HG03139 (cell line): Measurements from ENCODE around the gene IL22RA2.
A peak's percentile ranks its signal among the peaks of the same experiment; 100 is the strongest.
"Not testable (repeated sequence)": the region's sequence is repeated elsewhere in the genome, so short reads cannot be mapped to it uniquely, and the experiment has no call there.

ENCODE experiments used
- ATAC-seq: cut with Tn5 transposase; IDR thresholded peaks from one replicate; pipeline ENCODE4 v1.9.1; 2021; ENCODE audit not compliant: unreplicated experiment

The IL22RA2 gene

GRCh38 chr6:137126875-137127485 lies 46.5 kb downstream of the IL22RA2 start:
- ATAC-seq, result no peak

- no peak for ATAC-seq
Measured at GRCh38 chr6:137123078-137123477, 50.4 kb downstream of the IL22RA2 start.

GRCh38 chr6:137122612-137123011 lies 50.8 kb downstream of the IL22RA2 start:
- no peak for ATAC-seq

DNA sequence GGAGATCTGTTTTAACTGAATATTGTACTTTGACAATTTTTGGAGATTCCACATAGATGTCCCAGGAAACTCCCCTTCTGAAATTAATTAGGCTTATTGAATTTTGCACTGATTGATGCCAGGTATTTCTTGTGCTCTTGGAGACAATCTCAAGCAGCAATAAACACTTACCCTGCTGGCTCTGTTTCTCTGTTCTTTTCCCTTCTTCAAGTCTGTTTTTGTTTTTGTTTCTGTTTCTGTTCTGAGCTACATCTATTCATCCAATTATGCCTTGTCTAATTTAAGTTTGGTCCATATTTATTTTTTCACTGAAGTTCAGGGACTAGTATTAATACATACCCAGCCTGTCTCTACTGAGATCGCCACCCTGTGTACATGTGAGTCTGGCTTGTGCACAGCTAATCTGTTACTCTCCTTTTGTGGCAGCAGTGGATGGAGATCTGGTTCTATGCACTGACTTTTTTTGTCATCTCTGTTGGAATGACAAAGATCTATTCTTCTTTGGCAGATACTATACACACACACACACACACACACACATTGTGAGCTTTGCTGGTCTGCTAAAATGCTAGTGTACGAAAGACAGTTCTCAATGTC lies 51.9 kb downstream of the IL22RA2 start:
- no peak for ATAC-seq

GRCh38 chr6:137120748-137121147 lies 52.7 kb downstream of the IL22RA2 start:
- ATAC-seq, result no peak

GRCh38 chr6:137119196-137120104 lies 54.0 kb downstream of the IL22RA2 start:
- no peak for ATAC-seq

GRCh38 chr6:137117581-137117980 lies 55.9 kb downstream of the IL22RA2 start:
- no peak for ATAC-seq

GRCh38 chr6:137116807-137117206 lies 56.6 kb downstream of the IL22RA2 start:
- no peak for ATAC-seq

GRCh38 chr6:137115658-137116057 lies 57.8 kb downstream of the IL22RA2 start:
- no peak for ATAC-seq

DNA sequence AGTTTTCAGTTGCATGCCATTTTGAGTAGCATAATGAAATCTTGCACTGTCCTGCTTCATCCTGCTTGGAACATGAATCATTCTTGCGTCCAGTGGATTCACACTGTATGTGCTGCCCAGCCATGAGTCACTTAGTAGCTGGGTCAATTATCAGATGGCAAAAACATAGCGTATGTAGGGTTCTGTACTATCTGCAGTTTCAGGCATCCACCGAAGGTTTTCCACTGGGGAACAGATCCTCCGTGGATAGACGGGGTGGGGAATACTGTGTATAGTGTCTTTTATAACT lies 61.4 kb downstream of the IL22RA2 start:
- no peak for ATAC-seq

DNA sequence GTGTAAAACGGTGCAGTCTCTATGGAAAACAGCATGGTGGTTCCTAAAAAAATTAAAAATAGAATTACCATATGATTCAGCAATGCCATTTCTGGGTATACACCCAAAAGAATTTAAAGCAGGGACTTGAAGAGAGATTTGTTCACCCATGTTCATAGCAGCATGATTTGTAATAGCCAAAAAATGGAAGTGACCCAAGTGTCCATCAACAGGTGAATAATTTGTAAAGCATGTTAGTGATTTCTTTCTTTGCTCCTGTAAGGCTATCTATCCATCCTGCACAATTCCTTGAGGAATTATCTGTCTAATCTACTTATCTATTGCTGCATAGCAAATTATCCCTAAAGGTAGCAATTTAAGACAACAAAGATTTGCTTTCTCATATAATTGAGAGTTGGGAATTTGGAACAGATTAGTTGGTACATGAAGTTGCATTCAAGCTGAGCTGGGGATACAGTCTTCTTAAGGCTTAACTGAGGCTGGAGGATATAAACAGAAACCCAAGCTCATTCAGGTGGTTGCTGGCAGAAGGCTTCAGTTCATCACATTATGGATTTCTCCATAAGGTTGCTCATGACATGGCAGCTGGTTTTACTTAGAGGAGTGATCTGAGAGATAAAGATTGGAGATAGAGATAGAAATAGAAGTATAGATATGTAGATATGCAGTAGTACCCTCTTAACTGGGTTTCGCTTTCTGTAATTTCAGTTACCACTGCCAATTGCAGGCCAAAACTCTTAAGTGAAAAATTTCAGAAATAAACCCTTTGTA lies 62.0 kb downstream of the IL22RA2 start:
- ATAC-seq, result no peak

GRCh38 chr6:137107767-137108105 lies 65.7 kb downstream of the IL22RA2 start:
- ATAC-seq, result no peak

GRCh38 chr6:137107047-137107766 lies 66.2 kb downstream of the IL22RA2 start:
- ATAC-seq, result not testable (repeated sequence)

GRCh38 chr6:137106183-137106582 lies 67.3 kb downstream of the IL22RA2 start:
- ATAC-seq, result no peak

- no peak for ATAC-seq
Measured at GRCh38 chr6:137105375-137105774, 68.1 kb downstream of the IL22RA2 start.

DNA sequence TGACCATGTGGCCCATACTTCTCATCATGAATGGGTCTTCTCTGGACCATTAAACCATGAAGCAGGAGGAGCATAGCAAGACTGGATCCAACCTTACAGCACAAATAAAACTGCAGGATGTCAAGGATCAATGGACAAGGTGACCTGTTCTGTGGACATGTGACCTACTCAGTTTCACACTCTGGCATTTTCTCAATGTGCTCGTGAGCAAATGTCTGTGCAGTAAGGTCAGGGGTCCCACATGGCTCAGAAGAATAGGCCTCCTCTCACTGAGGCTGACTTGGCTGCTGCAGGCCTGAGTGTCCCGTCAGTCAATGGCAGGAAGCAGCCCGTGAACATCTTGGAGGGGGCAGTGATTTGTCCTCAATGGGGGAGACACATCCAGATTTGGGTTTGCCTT lies 68.5 kb downstream of the IL22RA2 start:
- no peak for ATAC-seq

- ATAC-seq, result peak; percentile 80
Measured at GRCh38 chr6:137102851-137103492, 70.5 kb downstream of the IL22RA2 start.

DNA sequence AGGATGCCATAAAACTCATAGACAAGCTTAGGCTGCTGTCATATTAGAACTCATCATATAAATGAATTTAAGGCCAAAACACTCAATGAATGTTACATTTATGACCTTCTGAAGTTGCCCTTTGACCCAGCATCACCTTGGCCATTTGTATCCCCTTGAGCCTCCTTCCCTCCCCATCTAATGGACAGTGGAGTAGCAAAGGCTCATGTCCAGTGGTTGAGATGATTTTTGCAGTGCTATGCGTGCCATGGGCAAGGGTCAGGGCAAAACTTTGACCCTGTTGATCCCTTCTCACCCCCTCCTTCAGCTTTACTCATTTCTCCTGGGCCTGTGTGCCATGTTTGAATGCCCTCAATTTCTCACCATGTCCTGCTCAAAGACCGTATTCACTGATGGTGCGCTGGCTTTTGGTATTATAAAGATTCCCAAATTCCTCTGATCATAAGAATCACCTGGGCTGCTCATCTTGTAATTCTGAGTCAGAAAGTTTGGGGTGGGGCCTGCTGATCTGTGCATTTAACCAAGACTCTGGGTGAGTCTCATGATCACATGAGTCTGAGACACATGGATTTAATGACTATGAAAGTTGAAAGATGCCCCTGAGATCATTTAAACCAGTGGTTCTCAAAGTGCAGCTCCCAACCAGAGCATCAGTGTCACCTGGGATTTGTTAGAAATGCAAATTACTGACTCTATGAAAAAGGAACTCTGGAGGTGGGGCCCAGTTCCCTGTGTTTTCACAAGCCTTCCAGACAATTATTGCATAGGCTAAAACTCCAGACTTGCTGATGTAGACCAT lies 71.2 kb downstream of the IL22RA2 start:
- ATAC-seq, result peak; percentile 21

GRCh38 chr6:137099689-137100403 lies 73.6 kb downstream of the IL22RA2 start:
- no peak for ATAC-seq
